Stomach (tissue), 4 donors: ENCODE measurements around the gene CYB561D1.

ENCODE experiments used
- CTCF ChIP-seq, 7 experiments: fragments of 450-650 bp in 4 of 7; fragments of 200-600 bp in 3 of 7; sonication (generic) in 3 of 7; IDR thresholded peaks; one replicate each; pipeline ENCODE4 v1.5.1; 2016 to 2019; ENCODE audit warnings: antibody characterized with exemption in 7 of 7, control low read depth in 2 of 7, mild to moderate bottlenecking in 1 of 7
- POLR2A ChIP-seq, 4 donors: fragments of 450-650 bp; IDR thresholded peaks; one replicate each; pipeline ENCODE4 v1.6.1; 2016; ENCODE audit warnings: antibody characterized with exemption in 4 of 4, control low read depth in 2 of 4, mild to moderate bottlenecking in 1 of 4, moderate library complexity in 1 of 4
- POLR2AphosphoS5 ChIP-seq, 3 donors: sonication (generic); formaldehyde crosslinking; IDR thresholded peaks; one replicate each; pipeline ENCODE4 v1.6.1; 2016; ENCODE audit warnings: antibody characterized with exemption in 3 of 3

GRCh38 chr1:109535481-109535880 lies 41.6 kb downstream of the CYB561D1 start:
- TF ChIP-seq POLR2A (IDR thresholded peaks at IDR 0.05) (no peak), CTCF (IDR thresholded peaks at IDR 0.05) (no peak), POLR2AphosphoS5 (IDR thresholded peaks at IDR 0.05) (no peak)
